Lower leg skin (tissue), 3 donors: Measurements from ENCODE around the gene SLC52A3.

Source experiments
- CTCF ChIP-seq, 3 donors: fragments of 450-650 bp; IDR thresholded peaks; one replicate each; pipeline ENCODE4 v1.5.1; 2016; ENCODE audit warnings: antibody characterized with exemption in 3 of 3, mild to moderate bottlenecking in 3 of 3, moderate library complexity in 2 of 3
- POLR2A ChIP-seq, 2 donors: fragments of 450-650 bp; IDR thresholded peaks; one replicate each; pipeline ENCODE4 v1.6.1; 2016 to 2017; ENCODE audit warnings: antibody characterized with exemption in 2 of 2, mild to moderate bottlenecking in 1 of 2, moderate library complexity in 1 of 2

GRCh38 chr20:725491-725890, 42.8 kb downstream of the SLC52A3 start:
- TF ChIP-seq CTCF (IDR thresholded peaks at IDR 0.05) (no peak), POLR2A (IDR thresholded peaks at IDR 0.05) (no peak)
